GM12891 (cell line): Measurements from ENCODE around the gene CLCF1.

Experiments used
- POLR2A ChIP-seq: IDR thresholded peaks from 2 replicates; pipeline ENCODE4 v1.6.1; 2011; ENCODE audit warnings: low read depth, low read length, control low read depth
- POLR2AphosphoS5 ChIP-seq: IDR thresholded peaks from 2 replicates; pipeline ENCODE4 v1.6.1; 2011; ENCODE audit warnings: low read depth, low read length, control low read depth

- no peak for TF ChIP-seq POLR2A
- TF ChIP-seq POLR2AphosphoS5: no peak
Observed at GRCh38 chr11:67407688-67408163, 34.3 kb upstream of the CLCF1 start.
